HFFc6 (cell line): ENCODE measurements around the gene GIGYF2. TPM values are rescaled to one million over a fixed set of nuclear protein-coding genes. Genes with fewer than 3 reads are reported as not detected.

Source experiments
- DNase-seq: peaks from one replicate; pipeline ENCODE4 v3.0.0-alpha.2; 2018
- H3K27ac Mint-ChIP-seq: 2 replicates; pipeline ENCODE4 v1.8.0; 2020; ENCODE audit warnings: mild to moderate bottlenecking, mixed read lengths
- H3K27me3 Mint-ChIP-seq: 2 replicates; pipeline ENCODE4 v1.8.0; 2021; ENCODE audit warnings: mild to moderate bottlenecking, moderate library complexity, mixed read lengths; ENCODE audit not compliant: insufficient read depth
- H3K36me3 Mint-ChIP-seq: 2 replicates; pipeline ENCODE4 v1.8.0; 2021; ENCODE audit warnings: low read depth, mixed read lengths
- H3K4me1 Mint-ChIP-seq: 2 replicates; pipeline ENCODE4 v1.8.0; 2020; ENCODE audit warnings: low read depth, mixed read lengths
- H3K4me3 Mint-ChIP-seq: 2 replicates; pipeline ENCODE4 v1.8.0; 2020; ENCODE audit warnings: mild to moderate bottlenecking, moderate library complexity, mixed read lengths
- H3K9me3 Mint-ChIP-seq: 2 replicates; pipeline ENCODE4 v1.8.0; 2020; ENCODE audit warnings: mild to moderate bottlenecking, mixed read lengths
- CTCF ChIP-seq: fragments of 200-600 bp; sonication (generic); IDR thresholded peaks from 2 replicates; pipeline ENCODE4 v1.5.0; 2021; ENCODE audit warnings: antibody characterized with exemption, mild to moderate bottlenecking
- total RNA-seq, 6 experiments: library from RNA; stranded (reverse); fragmentation: NEBNext Ultra II Directional; extraction: Animal tissue kit (Norgen Biotek cat#: 25700); gene quantifications; 2 replicates in 1 of 6; 3 replicates in 5 of 6; pipeline ENCODE4 v1.2.3, GENCODE V29; 2021

Gene GIGYF2
- total RNA-seq, 6 experiments from 2014 or later = 36.9 to 44.6 (median 42.3) TPM

- no peak for DNase-seq
- Mint-ChIP-seq H3K27ac (no peak overlapping the region), H3K27me3 (no peaks in the 10 kb centered on the region), H3K9me3 (no peaks in the 10 kb centered on the region), H3K36me3 (peaks cover 46% of the 10 kb centered on the region), H3K4me1 (peaks cover 9% of the 10 kb centered on the region; the same call in 1 of the 2 replicates), H3K4me3 (no peak overlapping the region)
- no peak for TF ChIP-seq CTCF
Observed at GRCh38 chr2:232721261-232721660, 24.1 kb downstream of the GIGYF2 start.

- H3K4me3 Mint-ChIP-seq = no peak overlapping the region
- TF ChIP-seq CTCF = no peak
- H3K9me3 Mint-ChIP-seq = no peaks in the 10 kb centered on the region
- no peak for DNase-seq
- H3K4me1 Mint-ChIP-seq = peaks cover 6% of the 10 kb centered on the region; the same call in 1 of the 2 replicates
- no peaks in the 10 kb centered on the region for H3K27me3 Mint-ChIP-seq
- H3K27ac Mint-ChIP-seq = no peak overlapping the region
- H3K36me3 Mint-ChIP-seq = peaks cover 42% of the 10 kb centered on the region
Observed at GRCh38 chr2:232721882-232722281, 24.8 kb downstream of the GIGYF2 start.

- no peak for TF ChIP-seq CTCF
- Mint-ChIP-seq H3K27me3 (no peaks in the 10 kb centered on the region), H3K4me1 (peaks cover 6% of the 10 kb centered on the region; the same call in 1 of the 2 replicates), H3K36me3 (peaks cover 36% of the 10 kb centered on the region), H3K9me3 (no peaks in the 10 kb centered on the region), H3K27ac (no peak overlapping the region), H3K4me3 (no peak overlapping the region)
- no peak for DNase-seq
Observed at GRCh38 chr2:232723027-232723426, 25.9 kb downstream of the GIGYF2 start.

GRCh38 chr2:232728785-232729184, 31.7 kb downstream of the GIGYF2 start:
- H3K9me3 Mint-ChIP-seq = no peaks in the 10 kb centered on the region
- H3K27me3 Mint-ChIP-seq = peaks cover 2% of the 10 kb centered on the region; the same call in 1 of the 2 replicates
- no peak overlapping the region for H3K27ac Mint-ChIP-seq
- no peak overlapping the region for H3K4me3 Mint-ChIP-seq
- TF ChIP-seq CTCF = no peak
- H3K4me1 Mint-ChIP-seq = peaks cover 8% of the 10 kb centered on the region
- peaks cover 24% of the 10 kb centered on the region for H3K36me3 Mint-ChIP-seq
- no peak for DNase-seq

- TF ChIP-seq CTCF = no peak
- no peaks in the 10 kb centered on the region for H3K9me3 Mint-ChIP-seq
- no peak for DNase-seq
- H3K36me3 Mint-ChIP-seq = 0 out of 2 replicates have a peak, but pooled peaks cover 11% of the 10 kb centered on the region
- H3K4me1 Mint-ChIP-seq = peaks cover 8% of the 10 kb centered on the region
- 0 out of 2 replicates have a peak overlapping the region, but pooled peaks have one; percentile 16 for H3K27ac Mint-ChIP-seq
- no peak overlapping the region for H3K4me3 Mint-ChIP-seq
- peaks cover 2% of the 10 kb centered on the region; the same call in 1 of the 2 replicates for H3K27me3 Mint-ChIP-seq
Observed at GRCh38 chr2:232731470-232731869, 34.3 kb downstream of the GIGYF2 start.

GRCh38 chr2:232741294-232741693, 44.2 kb downstream of the GIGYF2 start:
- no peaks in the 10 kb centered on the region for H3K27me3 Mint-ChIP-seq

More at GRCh38 chr2:232741294-232741693, 44.2 kb downstream of the GIGYF2 start:
- Mint-ChIP-seq H3K4me1 (no peaks in the 10 kb centered on the region), H3K9me3 (no peaks in the 10 kb centered on the region), H3K36me3 (peaks cover 7% of the 10 kb centered on the region), H3K27ac (no peak overlapping the region), H3K4me3 (no peak overlapping the region)
- no peak for TF ChIP-seq CTCF
- no peak for DNase-seq
